ENCODE data around the gene ATP8A2. TPM values are rescaled to one million over a fixed set of nuclear protein-coding genes. Genes with fewer than 3 reads are reported as not detected.
A peak's percentile ranks its signal among the peaks of the same experiment; 100 is the strongest.
"Not testable (repeated sequence)": the region's sequence is repeated elsewhere in the genome, so short reads cannot be mapped to it uniquely, and the experiment has no call there.

Gene ATP8A2
- total RNA-seq, 2 donors from 2014 or later = 0.25 to 0.33 TPM

DNA sequence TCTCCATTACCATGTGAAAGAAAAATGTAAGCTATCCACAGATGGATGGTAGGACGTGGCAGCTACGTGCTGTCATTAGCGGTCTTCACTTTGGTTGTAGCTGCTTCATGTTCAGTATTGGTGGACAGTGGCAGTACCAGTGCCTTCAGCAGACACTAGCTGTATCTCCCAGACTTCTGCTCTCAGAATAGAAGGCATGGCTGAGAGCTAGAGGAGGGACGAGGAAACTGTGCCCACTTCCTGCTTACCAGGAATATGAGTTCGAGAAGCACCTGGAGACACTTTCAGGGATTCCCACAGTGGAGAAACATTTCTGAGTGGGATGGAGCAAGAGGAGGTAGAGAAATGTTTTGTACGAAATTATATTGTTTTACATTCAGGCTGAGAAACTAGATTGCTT is 686.9 kb downstream of the ATP8A2 start:
- H3K9me3 Mint-ChIP-seq = no peaks in the 10 kb centered on the region
- ATAC-seq (no peak), DNase-seq (ENCODE audit: low spot score in 2 of 2) (no peak)
- no peaks in the 10 kb centered on the region for H3K36me3 Mint-ChIP-seq
- H3K27ac Mint-ChIP-seq = peak overlapping the region in 1 of 2 donors; percentile 79

DNA sequence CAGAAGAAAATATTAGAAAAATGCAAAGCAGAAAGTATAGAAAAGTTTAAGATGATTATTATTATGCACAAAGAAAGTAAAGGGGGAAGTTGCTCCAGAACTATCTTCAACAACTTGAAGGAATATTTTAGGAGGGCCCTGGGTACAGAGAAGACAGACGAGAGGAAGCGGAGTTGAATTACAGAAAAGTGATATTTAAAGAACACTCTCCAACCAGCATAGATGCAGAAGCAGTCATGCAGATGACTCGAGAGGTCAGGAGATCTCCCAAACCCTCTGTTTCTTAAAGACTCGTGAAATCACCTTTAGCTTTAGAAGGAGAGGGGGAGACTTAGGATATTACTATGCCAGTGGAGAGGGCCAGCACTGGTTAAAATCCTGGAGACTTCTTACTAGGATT is 688.6 kb downstream of the ATP8A2 start:
- DNase-seq (ENCODE audit: low spot score in 2 of 2) (no peak), ATAC-seq (no peak)
- no peak overlapping the region for H3K27ac Mint-ChIP-seq
- no peaks in the 10 kb centered on the region for H3K9me3 Mint-ChIP-seq
- no peaks in the 10 kb centered on the region for H3K36me3 Mint-ChIP-seq

DNA sequence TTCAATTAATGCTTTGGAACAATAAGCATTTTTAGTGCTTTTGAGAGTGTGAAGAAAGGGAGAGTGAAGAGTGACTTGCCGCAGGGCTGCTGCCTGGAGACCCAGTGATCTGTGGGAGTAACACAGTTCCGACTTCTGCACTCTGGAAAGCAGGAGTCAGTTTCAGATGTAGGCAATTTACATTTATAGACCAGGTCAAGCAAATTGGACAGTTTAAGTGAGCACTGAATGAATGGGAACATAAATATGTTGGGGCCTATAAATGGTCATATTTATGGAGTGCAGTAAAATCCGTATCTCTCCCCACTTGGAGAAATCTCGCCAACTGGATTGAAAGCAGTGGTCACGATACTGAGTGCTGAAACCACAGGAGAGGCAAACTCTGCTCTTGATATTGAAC is 689.5 kb downstream of the ATP8A2 start:
- H3K27ac Mint-ChIP-seq = no peak overlapping the region
- no peaks in the 10 kb centered on the region for H3K9me3 Mint-ChIP-seq
- ATAC-seq (no peak), DNase-seq (ENCODE audit: low spot score in 2 of 2) (no peak)
- H3K36me3 Mint-ChIP-seq = no peaks in the 10 kb centered on the region

DNA sequence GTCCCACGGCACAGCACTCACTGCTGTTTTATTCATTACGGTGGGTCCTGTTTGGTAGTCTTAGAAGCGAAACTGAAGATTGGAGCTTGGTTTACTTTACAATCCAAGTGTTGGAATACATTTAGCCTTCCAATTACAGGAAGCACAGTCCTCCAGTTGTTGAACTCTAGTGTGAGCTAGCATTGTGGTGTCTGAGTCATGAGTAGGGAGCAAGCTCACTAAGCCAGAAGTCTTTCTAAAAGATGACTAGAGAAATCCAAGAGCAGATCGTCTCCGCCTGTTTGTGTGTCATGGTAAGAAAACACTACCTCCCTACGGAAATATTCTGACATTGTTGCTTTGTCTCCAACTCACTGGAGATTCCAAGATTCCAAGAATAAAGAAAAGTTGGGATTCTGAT is 690.2 kb downstream of the ATP8A2 start:
- Mint-ChIP-seq H3K27ac (no peak overlapping the region), H3K9me3 (no peaks in the 10 kb centered on the region), H3K36me3 (no peaks in the 10 kb centered on the region)
- ATAC-seq (no peak), DNase-seq (ENCODE audit: low spot score in 2 of 2) (no peak)

DNA sequence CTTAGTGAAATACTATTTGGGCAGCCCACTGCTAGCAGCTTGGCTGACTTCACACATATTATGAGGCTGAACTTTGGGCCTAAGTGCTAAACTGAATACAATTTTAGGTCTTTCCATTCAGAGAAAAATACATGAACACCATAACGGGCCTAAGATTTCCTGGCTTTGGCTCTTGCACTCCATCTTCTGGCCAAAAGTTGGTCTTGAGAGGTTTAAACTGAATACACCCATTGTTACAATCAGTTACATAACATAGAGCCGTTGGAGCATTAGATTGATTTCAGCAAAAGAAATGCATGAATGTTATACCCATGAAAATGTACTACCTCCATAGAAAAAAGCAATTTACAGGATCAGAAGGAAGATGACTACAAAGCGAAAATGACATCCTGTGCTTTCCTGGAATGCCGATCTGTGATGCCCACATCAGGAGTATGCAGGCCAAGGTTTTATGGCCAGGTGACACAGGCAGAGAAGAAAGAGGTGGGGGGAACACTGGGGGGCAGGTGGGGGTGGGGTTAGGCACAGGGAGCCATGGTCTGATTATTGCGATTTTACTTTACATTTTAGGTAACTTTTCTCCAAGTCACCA is 691.2 kb downstream of the ATP8A2 start:
- no peak overlapping the region for H3K27ac Mint-ChIP-seq
- DNase-seq (ENCODE audit: low spot score in 2 of 2) (peak in 1 of 2 donors; percentile 15), ATAC-seq (no peak)
- no peaks in the 10 kb centered on the region for H3K36me3 Mint-ChIP-seq
- no peaks in the 10 kb centered on the region for H3K9me3 Mint-ChIP-seq

DNA sequence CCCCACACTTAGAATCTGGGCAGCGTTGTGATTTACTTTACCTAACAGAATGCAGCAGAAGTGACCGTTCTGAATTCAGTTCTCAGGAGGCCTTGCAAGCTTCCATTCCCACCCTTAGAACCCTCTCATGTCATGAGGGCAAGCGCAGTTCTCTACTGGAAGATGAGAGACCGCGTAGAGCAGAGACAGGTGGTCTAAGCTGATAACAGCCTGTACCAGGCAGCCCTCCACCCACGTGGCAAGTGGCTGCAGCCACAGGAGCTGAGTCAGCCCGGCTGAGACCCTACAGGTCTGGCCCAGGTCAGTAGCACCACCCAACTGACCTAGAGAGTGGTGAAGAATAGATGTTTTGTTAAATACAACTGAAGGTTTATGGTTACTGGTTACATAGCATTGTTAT is 694.7 kb downstream of the ATP8A2 start:
- DNase-seq (ENCODE audit: low spot score in 2 of 2); H3K27ac Mint-ChIP-seq; ATAC-seq; H3K36me3 Mint-ChIP-seq; H3K9me3 Mint-ChIP-seq: not testable (repeated sequence)

DNA sequence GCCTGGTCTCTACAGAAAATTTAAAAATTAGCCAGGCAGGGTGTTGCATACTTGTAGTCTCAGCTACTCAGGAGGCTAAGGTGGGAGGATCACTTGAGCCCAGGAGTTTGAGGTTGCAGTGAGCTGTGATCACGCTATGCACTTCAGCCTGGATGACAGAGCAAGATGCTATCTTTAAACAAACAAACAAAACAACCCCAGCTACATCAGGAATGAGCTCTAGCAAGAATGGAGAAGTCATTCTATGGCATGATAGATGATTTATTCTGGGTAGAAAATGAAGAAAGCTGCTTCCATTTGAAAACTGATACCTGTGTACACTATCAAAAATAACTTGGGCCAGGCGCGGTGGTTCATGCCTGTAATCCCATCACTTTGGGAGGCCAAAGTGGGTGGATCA is 695.8 kb downstream of the ATP8A2 start:
- no peak overlapping the region for H3K27ac Mint-ChIP-seq
- H3K36me3 Mint-ChIP-seq = no peaks in the 10 kb centered on the region
- DNase-seq (ENCODE audit: low spot score in 2 of 2) = no peak
- ATAC-seq = no peak
- H3K9me3 Mint-ChIP-seq = no peaks in the 10 kb centered on the region

DNA sequence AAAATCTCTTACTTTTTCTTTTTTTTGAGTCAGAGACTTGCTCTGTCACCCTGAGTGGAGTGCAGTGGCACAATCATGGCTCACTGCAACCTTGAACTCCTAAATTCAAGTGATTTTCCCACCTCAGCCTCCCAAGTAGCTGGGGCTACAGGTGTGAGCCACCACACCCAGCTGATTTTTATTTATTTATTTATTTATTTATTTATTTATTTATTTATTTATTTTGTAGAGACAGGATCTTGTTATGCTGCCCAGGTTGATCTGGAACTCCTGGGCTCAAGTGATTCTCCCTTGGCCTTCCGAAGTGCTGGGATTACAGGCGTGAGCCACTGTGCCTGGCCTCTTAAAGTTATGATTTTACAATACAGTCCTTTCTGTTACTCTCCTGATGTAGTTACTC is 696.6 kb downstream of the ATP8A2 start:
- not testable (repeated sequence) for H3K27ac Mint-ChIP-seq; ATAC-seq; H3K36me3 Mint-ChIP-seq; H3K9me3 Mint-ChIP-seq; DNase-seq (ENCODE audit: low spot score in 2 of 2)

DNA sequence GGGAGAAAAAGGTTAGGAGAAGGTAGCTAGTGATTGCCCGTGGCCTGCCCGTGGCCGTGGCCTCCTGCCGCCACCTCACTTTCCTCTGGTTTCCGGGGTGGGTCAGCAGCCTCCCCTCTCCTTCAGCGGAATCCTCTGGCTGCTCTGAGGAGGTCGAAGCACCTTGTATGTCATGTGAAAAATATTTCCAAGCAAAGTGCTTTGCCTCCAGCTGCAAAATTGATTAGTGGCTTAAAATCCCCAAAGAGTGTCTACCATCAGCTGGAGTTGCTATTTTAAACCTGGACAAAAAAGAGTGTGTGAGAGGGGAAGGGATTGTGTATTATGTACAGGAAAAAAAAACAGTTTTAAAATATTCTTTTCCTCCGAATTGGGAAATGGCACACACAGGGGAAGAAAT is 697.9 kb downstream of the ATP8A2 start:
- not testable (repeated sequence) for H3K36me3 Mint-ChIP-seq; H3K9me3 Mint-ChIP-seq; H3K27ac Mint-ChIP-seq; DNase-seq (ENCODE audit: low spot score in 2 of 2); ATAC-seq

DNA sequence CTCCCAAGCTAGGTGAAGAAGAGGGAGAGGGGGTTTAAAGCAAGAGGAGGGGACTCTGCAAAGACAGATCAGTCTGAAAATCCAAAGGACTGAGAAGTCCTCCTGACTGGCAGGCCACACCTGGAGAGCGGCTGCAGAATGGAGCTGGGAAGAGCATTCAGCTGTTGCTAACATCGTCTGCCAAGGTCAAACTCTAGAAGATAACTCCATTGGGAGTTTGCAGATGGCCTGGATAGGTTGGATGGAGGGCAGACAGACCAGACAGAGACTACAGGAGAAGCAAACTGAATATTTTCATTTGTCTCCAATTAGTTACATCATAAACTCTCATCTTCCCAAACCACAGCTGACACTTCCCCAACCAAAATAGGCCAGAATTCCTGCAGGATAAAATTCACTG is 699.9 kb downstream of the ATP8A2 start:
- H3K27ac Mint-ChIP-seq = no peak overlapping the region
- DNase-seq (ENCODE audit: low spot score in 2 of 2) (no peak), ATAC-seq (no peak)
- H3K36me3 Mint-ChIP-seq = no peaks in the 10 kb centered on the region
- no peaks in the 10 kb centered on the region for H3K9me3 Mint-ChIP-seq

DNA sequence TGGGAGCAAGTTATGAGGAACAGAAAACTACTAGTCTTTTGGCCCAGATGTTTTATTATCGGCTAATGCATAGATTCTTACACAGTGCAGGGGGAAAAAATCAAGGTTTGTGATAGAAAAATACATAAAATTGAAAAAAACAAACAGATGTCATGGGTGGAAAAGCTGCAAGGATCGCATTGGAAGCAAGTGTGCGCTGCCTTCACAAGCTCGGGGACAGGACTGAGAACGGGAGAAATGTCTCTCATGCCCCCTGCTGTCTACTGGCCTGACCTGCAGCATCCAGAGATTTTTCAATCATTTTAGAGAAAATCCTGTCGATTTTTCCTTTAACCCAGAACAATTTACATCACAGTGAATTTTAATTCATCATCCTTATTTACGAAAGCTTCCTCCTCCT is 700.6 kb downstream of the ATP8A2 start:
- ATAC-seq = peak; percentile 39 to 61
- not testable (repeated sequence) for H3K9me3 Mint-ChIP-seq; H3K27ac Mint-ChIP-seq; H3K36me3 Mint-ChIP-seq; DNase-seq (ENCODE audit: low spot score in 2 of 2)

DNA sequence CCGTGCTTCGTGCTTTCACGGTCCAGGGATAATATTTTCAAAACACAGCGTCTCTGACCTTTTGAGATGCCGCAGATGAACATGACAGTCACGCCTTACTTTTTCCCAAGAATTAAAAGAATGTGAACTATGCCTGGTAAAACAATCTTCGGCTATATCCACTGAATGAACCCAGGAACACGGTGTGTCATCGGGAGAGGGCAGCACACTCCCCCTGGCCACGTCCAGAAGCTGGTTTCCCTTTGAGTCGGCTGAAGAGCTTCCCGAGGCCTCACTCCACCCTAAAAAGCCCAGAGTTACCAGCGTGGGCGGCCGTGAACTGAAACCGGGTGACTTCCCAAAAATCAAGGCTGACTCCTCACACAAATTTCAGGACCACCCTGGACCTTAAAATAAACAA is 702.9 kb downstream of the ATP8A2 start:
- ATAC-seq = no peak
- Mint-ChIP-seq H3K9me3 (no peaks in the 10 kb centered on the region), H3K27ac (no peak overlapping the region), H3K36me3 (no peaks in the 10 kb centered on the region)
- DNase-seq (ENCODE audit: low spot score in 2 of 2) = no peak

Other genes starting within 250 kb of the ATP8A2 start
- gene AMER2, start 199.7 kb upstream of the ATP8A2 start, total RNA-seq = not detected
- gene MTMR6, start 84.5 kb upstream of the ATP8A2 start, total RNA-seq = 1 to 10 TPM; 4.8 to 10.0 TPM
- 100 to 1,000 TPM in 1 of 2 donors, 10 to 100 TPM in 1; 98.7 to 138 TPM for gene NUP58, start 70.3 kb upstream of the ATP8A2 start, total RNA-seq

Data from activated naive CD4-positive, alpha-beta T cell treated with anti-CD3 and anti-CD28 coated beads, Interleukin-2, amount 50 U/mL, for 72 hours (primary cell).